ENCODE data around the gene COL4A2.

GRCh38 chr13:110379358-110379757, 72.3 kb downstream of the COL4A2 start:
- TF ChIP-seq, protein P1, sequence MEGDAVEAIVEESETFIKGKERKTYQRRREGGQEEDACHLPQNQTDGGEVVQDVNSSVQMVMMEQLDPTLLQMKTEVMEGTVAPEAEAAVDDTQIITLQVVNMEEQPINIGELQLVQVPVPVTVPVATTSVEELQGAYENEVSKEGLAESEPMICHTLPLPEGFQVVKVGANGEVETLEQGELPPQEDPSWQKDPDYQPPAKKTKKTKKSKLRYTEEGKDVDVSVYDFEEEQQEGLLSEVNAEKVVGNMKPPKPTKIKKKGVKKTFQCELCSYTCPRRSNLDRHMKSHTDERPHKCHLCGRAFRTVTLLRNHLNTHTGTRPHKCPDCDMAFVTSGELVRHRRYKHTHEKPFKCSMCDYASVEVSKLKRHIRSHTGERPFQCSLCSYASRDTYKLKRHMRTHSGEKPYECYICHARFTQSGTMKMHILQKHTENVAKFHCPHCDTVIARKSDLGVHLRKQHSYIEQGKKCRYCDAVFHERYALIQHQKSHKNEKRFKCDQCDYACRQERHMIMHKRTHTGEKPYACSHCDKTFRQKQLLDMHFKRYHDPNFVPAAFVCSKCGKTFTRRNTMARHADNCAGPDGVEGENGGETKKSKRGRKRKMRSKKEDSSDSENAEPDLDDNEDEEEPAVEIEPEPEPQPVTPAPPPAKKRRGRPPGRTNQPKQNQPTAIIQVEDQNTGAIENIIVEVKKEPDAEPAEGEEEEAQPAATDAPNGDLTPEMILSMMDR (IDR thresholded peaks at IDR 0.05; ENCODE audit: low read length) = no peak
- TF ChIP-seq EZH2 (IDR thresholded peaks at IDR 0.05; ENCODE audit: borderline replicate concordance, low read length) = no peak
